ENCODE measurements around the gene TMEM11. TPM values are rescaled to one million over a fixed set of nuclear protein-coding genes. Genes with fewer than 3 reads are reported as not detected.

TMEM11 gene
- total RNA-seq, 1 donor from 2014 or later = 21.6 TPM

- DNase-seq (ENCODE audit: low read depth) = no peak
- no peak for TF ChIP-seq CTCF (IDR thresholded peaks at IDR 0.05; ENCODE audit: insufficient read depth, low read length, poor library complexity, severe bottlenecking)
- Histone ChIP-seq H3K36me3 (ENCODE audit: control insufficient read depth, insufficient read depth, low read length) (no peaks in the 10 kb centered on the region), H3K27me3 (ENCODE audit: control insufficient read depth, insufficient read depth, low read length) (no peaks in the 10 kb centered on the region), H3K4me3 (ENCODE audit: low read depth, low read length) (no peak overlapping the region)
These were observed 11.4 kb downstream of the TMEM11 start for GRCh38 chr17:21202512-21202911.

GRCh38 chr17:21201874-21202273 lies 12.1 kb downstream of the TMEM11 start:
- no peak for DNase-seq (ENCODE audit: low read depth)
- Histone ChIP-seq H3K27me3 (ENCODE audit: control insufficient read depth, insufficient read depth, low read length) (no peaks in the 10 kb centered on the region), H3K4me3 (ENCODE audit: low read depth, low read length) (no peak overlapping the region), H3K36me3 (ENCODE audit: control insufficient read depth, insufficient read depth, low read length) (no peaks in the 10 kb centered on the region)
- TF ChIP-seq CTCF (IDR thresholded peaks at IDR 0.05; ENCODE audit: insufficient read depth, low read length, poor library complexity, severe bottlenecking) = no peak

GRCh38 chr17:21201298-21201595 lies 12.7 kb downstream of the TMEM11 start:
- TF ChIP-seq CTCF (IDR thresholded peaks at IDR 0.05; ENCODE audit: insufficient read depth, low read length, poor library complexity, severe bottlenecking) = no peak
- Histone ChIP-seq H3K4me3 (ENCODE audit: low read depth, low read length) (no peak overlapping the region), H3K27me3 (ENCODE audit: control insufficient read depth, insufficient read depth, low read length) (no peaks in the 10 kb centered on the region), H3K36me3 (ENCODE audit: control insufficient read depth, insufficient read depth, low read length) (no peaks in the 10 kb centered on the region)
- no peak for DNase-seq (ENCODE audit: low read depth)

- no peaks in the 10 kb centered on the region for H3K36me3 ChIP-seq (ENCODE audit: control insufficient read depth, insufficient read depth, low read length)
- no peaks in the 10 kb centered on the region for H3K27me3 ChIP-seq (ENCODE audit: control insufficient read depth, insufficient read depth, low read length)
- no peak overlapping the region for H3K4me3 ChIP-seq (ENCODE audit: low read depth, low read length)
- no peak for TF ChIP-seq CTCF (IDR thresholded peaks at IDR 0.05; ENCODE audit: insufficient read depth, low read length, poor library complexity, severe bottlenecking)
- no peak for DNase-seq (ENCODE audit: low read depth)
These were observed 13.2 kb downstream of the TMEM11 start for GRCh38 chr17:21200590-21201297.

- no peak for DNase-seq (ENCODE audit: low read depth)
- H3K27me3 ChIP-seq (ENCODE audit: control insufficient read depth, insufficient read depth, low read length) = no peaks in the 10 kb centered on the region
- no peak overlapping the region for H3K4me3 ChIP-seq (ENCODE audit: low read depth, low read length)
- H3K36me3 ChIP-seq (ENCODE audit: control insufficient read depth, insufficient read depth, low read length) = no peaks in the 10 kb centered on the region
- TF ChIP-seq CTCF (IDR thresholded peaks at IDR 0.05; ENCODE audit: insufficient read depth, low read length, poor library complexity, severe bottlenecking) = no peak
These were observed 14.1 kb downstream of the TMEM11 start for GRCh38 chr17:21199856-21200255.

GRCh38 chr17:21199311-21199710 lies 14.7 kb downstream of the TMEM11 start:
- no peak for DNase-seq (ENCODE audit: low read depth)

More at GRCh38 chr17:21199311-21199710, 14.7 kb downstream of the TMEM11 start:
- Histone ChIP-seq H3K4me3 (ENCODE audit: low read depth, low read length) (no peak overlapping the region), H3K36me3 (ENCODE audit: control insufficient read depth, insufficient read depth, low read length) (no peaks in the 10 kb centered on the region), H3K27me3 (ENCODE audit: control insufficient read depth, insufficient read depth, low read length) (no peaks in the 10 kb centered on the region)
- TF ChIP-seq CTCF (IDR thresholded peaks at IDR 0.05; ENCODE audit: insufficient read depth, low read length, poor library complexity, severe bottlenecking) = no peak

Measured in kidney epithelial cell (primary cell).